Measurements from ENCODE around the gene ZNF362. TPM values are rescaled to one million over a fixed set of nuclear protein-coding genes. Genes with fewer than 3 reads are reported as not detected.

Gene ZNF362
- total and polyA plus RNA-seq, 10 of the 15 experiments (the other 5 are each of a cell fraction or from before 2014, with no cell fraction given) = 0.74 to 22.8 (median 7.4) TPM

DNA sequence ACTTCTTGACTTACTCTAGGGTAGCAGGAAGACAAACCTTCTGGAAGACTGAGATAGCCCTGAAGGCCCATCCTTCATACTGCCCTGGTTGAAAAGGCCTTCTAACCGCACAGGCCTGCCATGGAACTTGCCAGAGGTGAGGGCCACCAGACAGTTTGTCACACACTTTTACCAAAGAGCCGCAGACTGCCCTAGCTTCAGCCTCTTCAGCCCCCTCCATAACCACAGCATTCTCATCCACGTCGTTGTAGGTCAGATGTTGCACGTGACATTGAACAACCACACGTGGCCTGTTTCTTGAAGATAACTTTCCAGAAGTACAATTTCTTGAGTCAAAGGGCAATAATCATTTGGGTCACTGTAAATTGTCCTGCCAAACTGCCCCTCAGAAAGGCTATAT lies 18.9 kb downstream of the ZNF362 start (continued):
- TF ChIP-seq, protein P1, sequence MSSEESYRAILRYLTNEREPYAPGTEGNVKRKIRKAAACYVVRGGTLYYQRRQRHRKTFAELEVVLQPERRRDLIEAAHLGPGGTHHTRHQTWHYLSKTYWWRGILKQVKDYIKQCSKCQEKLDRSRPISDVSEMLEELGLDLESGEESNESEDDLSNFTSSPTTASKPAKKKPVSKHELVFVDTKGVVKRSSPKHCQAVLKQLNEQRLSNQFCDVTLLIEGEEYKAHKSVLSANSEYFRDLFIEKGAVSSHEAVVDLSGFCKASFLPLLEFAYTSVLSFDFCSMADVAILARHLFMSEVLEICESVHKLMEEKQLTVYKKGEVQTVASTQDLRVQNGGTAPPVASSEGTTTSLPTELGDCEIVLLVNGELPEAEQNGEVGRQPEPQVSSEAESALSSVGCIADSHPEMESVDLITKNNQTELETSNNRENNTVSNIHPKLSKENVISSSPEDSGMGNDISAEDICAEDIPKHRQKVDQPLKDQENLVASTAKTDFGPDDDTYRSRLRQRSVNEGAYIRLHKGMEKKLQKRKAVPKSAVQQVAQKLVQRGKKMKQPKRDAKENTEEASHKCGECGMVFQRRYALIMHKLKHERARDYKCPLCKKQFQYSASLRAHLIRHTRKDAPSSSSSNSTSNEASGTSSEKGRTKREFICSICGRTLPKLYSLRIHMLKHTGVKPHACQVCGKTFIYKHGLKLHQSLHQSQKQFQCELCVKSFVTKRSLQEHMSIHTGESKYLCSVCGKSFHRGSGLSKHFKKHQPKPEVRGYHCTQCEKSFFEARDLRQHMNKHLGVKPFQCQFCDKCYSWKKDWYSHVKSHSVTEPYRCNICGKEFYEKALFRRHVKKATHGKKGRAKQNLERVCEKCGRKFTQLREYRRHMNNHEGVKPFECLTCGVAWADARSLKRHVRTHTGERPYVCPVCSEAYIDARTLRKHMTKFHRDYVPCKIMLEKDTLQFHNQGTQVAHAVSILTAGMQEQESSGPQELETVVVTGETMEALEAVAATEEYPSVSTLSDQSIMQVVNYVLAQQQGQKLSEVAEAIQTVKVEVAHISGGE (CRISPR knock-in tag; IDR thresholded peaks at IDR 0.05) = no peak
- TF ChIP-seq ZNF384 (IDR thresholded peaks at IDR 0.05; ENCODE audit: borderline replicate concordance, low read depth, low read length) = no peak
- no peak for TF ChIP-seq MEF2B (IDR thresholded peaks at IDR 0.05; ENCODE audit: partially characterized antibody, poor library complexity, severe bottlenecking)
- TF ChIP-seq NR2F1 (conservative IDR thresholded peaks at IDR 0.05) = no peak
- TF ChIP-seq MTA3 (IDR thresholded peaks at IDR 0.05; ENCODE audit: borderline replicate concordance, low read length) = no peak

DNA sequence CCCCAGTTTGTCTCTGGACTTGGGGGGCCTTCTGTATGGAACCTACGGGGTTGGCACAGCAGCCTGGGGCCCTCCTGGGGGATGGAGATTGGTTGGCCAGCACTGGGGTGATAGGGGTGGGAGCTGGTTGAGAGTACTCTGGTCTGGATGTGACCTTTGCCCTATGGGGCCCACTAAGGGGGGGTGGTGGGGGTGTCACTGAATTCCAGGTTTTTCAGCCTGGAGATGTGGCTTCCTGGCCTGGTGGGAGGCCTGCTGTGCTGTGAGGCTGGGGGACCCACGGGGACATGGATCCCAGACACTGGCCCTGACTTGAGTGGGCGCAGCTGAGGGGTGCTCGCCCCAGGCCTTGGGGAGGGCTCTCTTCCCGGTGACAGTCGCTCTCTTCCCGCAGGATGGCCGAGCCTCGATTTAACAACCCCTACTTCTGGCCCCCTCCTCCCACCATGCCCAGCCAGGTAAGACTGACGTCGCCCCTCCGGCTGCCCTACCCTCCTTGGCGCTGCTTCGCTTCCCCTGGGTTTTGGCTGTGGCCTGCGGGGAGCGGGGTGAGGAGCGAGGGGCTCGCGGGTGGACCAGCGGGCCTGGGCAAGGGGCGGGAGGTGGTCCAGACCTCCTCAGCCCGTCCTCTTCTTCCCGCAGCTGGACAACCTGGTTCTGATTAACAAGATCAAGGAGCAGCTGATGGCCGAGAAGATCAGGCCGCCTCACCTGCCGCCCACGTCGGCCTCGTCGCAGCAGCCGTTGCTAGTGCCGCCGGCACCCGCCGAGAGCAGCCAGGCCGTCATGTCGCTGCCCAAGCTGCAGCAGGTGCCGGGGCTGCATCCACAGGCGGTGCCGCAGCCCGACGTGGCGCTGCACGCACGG lies 19.6 kb downstream of the ZNF362 start:
- no peaks in the 10 kb centered on the region; a peak in 3 of 4 replicates for H3K36me3 ChIP-seq (ENCODE audit: control insufficient read depth in 2 of 2, insufficient read depth in 2 of 2, low read length in 1 of 2)
- no peak overlapping the region for H3K9ac ChIP-seq (ENCODE audit: control insufficient read depth, insufficient read depth, low read length)
- 87% methylated on average over 41 of the region's 45 CpGs for WGBS (ENCODE audit: insufficient coverage, insufficient replicate concordance, low lambda C conversion rate, missing lambda C conversion rate)
- H4K20me1 ChIP-seq (ENCODE audit: control insufficient read depth, insufficient read depth) = no peaks in the 10 kb centered on the region
- no peak overlapping the region for H3K4me3 ChIP-seq
- no peak for ATAC-seq
- H3K9me3 ChIP-seq (replicated peaks; ENCODE audit: control insufficient read depth, insufficient read depth, low read length) = no peaks in the 10 kb centered on the region
- no peaks in the 10 kb centered on the region for H3K27me3 ChIP-seq (replicated peaks in 1 of 2; ENCODE audit: control insufficient read depth in 2 of 2, insufficient read depth in 2 of 2, low read length in 1 of 2)
- ChIA-PET RAD21 (ENCODE audit: unreplicated experiment) (no interaction called here), CTCF (interaction anchor here (0.7 kb wide), 1 partner anchor 64 kb away, joined by 3 read pairs; no protein-coding TSS in a partner anchor), SMC1A (ENCODE audit: uncharacterized antibody, unreplicated experiment) (no interaction called here), POLR2A (no interaction called here)
- intact Hi-C loops (cut with micrococcal nuclease; ENCODE audit: unreplicated experiment) (no loop called here), in situ Hi-C loops (cut with MboI) (no loop called here)
- H2AFZ ChIP-seq (ENCODE audit: control insufficient read depth, low read depth, low read length) = no peak overlapping the region
- FAIRE-seq = no peak
- H3K27ac ChIP-seq (ENCODE audit: control insufficient read depth, insufficient read depth) = no peak overlapping the region
- no TSS peak for BruUV-seq (replicated peaks)
- H3K79me2 ChIP-seq (ENCODE audit: control insufficient read depth, insufficient read depth, low read length) = no peaks in the 10 kb centered on the region
- H3K4me1 ChIP-seq (ENCODE audit: control insufficient read depth, insufficient read depth, low read length) = peaks cover 6% of the 10 kb centered on the region
- no peak overlapping the region for H3K4me2 ChIP-seq (ENCODE audit: control insufficient read depth, insufficient read depth)
- DNase-seq (ENCODE audit: low read depth, low spot score) = no peak
- TF ChIP-seq, protein P2, sequence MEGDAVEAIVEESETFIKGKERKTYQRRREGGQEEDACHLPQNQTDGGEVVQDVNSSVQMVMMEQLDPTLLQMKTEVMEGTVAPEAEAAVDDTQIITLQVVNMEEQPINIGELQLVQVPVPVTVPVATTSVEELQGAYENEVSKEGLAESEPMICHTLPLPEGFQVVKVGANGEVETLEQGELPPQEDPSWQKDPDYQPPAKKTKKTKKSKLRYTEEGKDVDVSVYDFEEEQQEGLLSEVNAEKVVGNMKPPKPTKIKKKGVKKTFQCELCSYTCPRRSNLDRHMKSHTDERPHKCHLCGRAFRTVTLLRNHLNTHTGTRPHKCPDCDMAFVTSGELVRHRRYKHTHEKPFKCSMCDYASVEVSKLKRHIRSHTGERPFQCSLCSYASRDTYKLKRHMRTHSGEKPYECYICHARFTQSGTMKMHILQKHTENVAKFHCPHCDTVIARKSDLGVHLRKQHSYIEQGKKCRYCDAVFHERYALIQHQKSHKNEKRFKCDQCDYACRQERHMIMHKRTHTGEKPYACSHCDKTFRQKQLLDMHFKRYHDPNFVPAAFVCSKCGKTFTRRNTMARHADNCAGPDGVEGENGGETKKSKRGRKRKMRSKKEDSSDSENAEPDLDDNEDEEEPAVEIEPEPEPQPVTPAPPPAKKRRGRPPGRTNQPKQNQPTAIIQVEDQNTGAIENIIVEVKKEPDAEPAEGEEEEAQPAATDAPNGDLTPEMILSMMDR (IDR thresholded peaks at IDR 0.05 in 2 of 3, conservative IDR thresholded peaks at IDR 0.05 in 1 of 3; ENCODE audit: control insufficient read depth in 2 of 3, extremely low read depth in 1 of 3, insufficient read depth in 1 of 3, low read depth in 3 of 3, low read length in 3 of 3) = no peak
- TF ChIP-seq, protein P3, sequence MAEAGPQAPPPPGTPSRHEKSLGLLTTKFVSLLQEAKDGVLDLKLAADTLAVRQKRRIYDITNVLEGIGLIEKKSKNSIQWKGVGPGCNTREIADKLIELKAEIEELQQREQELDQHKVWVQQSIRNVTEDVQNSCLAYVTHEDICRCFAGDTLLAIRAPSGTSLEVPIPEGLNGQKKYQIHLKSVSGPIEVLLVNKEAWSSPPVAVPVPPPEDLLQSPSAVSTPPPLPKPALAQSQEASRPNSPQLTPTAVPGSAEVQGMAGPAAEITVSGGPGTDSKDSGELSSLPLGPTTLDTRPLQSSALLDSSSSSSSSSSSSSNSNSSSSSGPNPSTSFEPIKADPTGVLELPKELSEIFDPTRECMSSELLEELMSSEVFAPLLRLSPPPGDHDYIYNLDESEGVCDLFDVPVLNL (IDR thresholded peaks at IDR 0.05; ENCODE audit: low read depth, low read length) = no peak
- TF ChIP-seq, protein P4, sequence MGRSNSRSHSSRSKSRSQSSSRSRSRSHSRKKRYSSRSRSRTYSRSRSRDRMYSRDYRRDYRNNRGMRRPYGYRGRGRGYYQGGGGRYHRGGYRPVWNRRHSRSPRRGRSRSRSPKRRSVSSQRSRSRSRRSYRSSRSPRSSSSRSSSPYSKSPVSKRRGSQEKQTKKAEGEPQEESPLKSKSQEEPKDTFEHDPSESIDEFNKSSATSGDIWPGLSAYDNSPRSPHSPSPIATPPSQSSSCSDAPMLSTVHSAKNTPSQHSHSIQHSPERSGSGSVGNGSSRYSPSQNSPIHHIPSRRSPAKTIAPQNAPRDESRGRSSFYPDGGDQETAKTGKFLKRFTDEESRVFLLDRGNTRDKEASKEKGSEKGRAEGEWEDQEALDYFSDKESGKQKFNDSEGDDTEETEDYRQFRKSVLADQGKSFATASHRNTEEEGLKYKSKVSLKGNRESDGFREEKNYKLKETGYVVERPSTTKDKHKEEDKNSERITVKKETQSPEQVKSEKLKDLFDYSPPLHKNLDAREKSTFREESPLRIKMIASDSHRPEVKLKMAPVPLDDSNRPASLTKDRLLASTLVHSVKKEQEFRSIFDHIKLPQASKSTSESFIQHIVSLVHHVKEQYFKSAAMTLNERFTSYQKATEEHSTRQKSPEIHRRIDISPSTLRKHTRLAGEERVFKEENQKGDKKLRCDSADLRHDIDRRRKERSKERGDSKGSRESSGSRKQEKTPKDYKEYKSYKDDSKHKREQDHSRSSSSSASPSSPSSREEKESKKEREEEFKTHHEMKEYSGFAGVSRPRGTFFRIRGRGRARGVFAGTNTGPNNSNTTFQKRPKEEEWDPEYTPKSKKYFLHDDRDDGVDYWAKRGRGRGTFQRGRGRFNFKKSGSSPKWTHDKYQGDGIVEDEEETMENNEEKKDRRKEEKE (IDR thresholded peaks at IDR 0.05) = no peak
- TF ChIP-seq, protein P5, sequence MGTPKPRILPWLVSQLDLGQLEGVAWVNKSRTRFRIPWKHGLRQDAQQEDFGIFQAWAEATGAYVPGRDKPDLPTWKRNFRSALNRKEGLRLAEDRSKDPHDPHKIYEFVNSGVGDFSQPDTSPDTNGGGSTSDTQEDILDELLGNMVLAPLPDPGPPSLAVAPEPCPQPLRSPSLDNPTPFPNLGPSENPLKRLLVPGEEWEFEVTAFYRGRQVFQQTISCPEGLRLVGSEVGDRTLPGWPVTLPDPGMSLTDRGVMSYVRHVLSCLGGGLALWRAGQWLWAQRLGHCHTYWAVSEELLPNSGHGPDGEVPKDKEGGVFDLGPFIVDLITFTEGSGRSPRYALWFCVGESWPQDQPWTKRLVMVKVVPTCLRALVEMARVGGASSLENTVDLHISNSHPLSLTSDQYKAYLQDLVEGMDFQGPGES (IDR thresholded peaks at IDR 0.05) = no peak
- TF ChIP-seq ZNF24 (IDR thresholded peaks at IDR 0.05) = no peak

Data from GM12878 (cell line).